PC-3 (cell line): Measurements from ENCODE around the gene MACROD2. TPM values are rescaled to one million over a fixed set of nuclear protein-coding genes. Genes with fewer than 3 reads are reported as not detected.
A peak's percentile ranks its signal among the peaks of the same experiment; 100 is the strongest.

Experiments used
- ATAC-seq: fragments of 200-7000 bp; cut with Tn5 transposase; 2 replicates; pipeline ENCODE4 v1.9.1; 2020; ENCODE audit warnings: mild to moderate bottlenecking, moderate library complexity
- BruUV-seq: library from RNA; stranded (reverse); fragments of 400-500 nt; replicated peaks from 2 replicates; lab custom pipeline; 2021; lab: Mats Ljungman, UMichigan
- CTCF ChIA-PET: fragments of 300-600 bp; sonication (Branson Sonifier 250); formaldehyde crosslinking; loops from one replicate; lab custom pipeline; 2022; ENCODE audit warnings: antibody characterized with exemption; lab: Charles Lee
- POLR2A ChIA-PET: fragments of 300-600 bp; sonication (Branson Sonifier 250); formaldehyde crosslinking; loops from one replicate; lab custom pipeline; 2022; ENCODE audit warnings: antibody characterized with exemption; ENCODE audit not compliant: unreplicated experiment; lab: Charles Lee
- DNase-seq: peaks from one replicate; pipeline ENCODE4 v3.0.0-alpha.2; 2015
- H2AFZ ChIP-seq: fragments of 300-600 bp; sonication (generic); 2 replicates; pipeline ENCODE4 v1.6.0; 2016; ENCODE audit warnings: antibody characterized with exemption, low read length
- H3F3A ChIP-seq: fragments of 300-600 bp; sonication (generic); one replicate; pipeline ENCODE4 v1.6.0; 2017; ENCODE audit warnings: antibody characterized with exemption, low read length, control low read depth, mild to moderate bottlenecking; ENCODE audit not compliant: unreplicated experiment
- H3K27ac ChIP-seq: fragments of 300-600 bp; sonication (generic); 2 replicates; pipeline ENCODE4 v1.5.1; 2016; ENCODE audit warnings: mild to moderate bottlenecking, low read length
- H3K27me3 ChIP-seq: fragments of 300-600 bp; sonication (generic); 2 replicates; pipeline ENCODE4 v1.6.1; 2016; ENCODE audit warnings: low read length, mixed read lengths
- H3K36me3 ChIP-seq: fragments of 300-600 bp; sonication (generic); 2 replicates; pipeline ENCODE4 v1.6.1; 2016; ENCODE audit warnings: low read depth, mixed run types, low read length, mixed read lengths
- H3K4me1 ChIP-seq: fragments of 300-600 bp; sonication (generic); 2 replicates; pipeline ENCODE4 v1.5.1; 2016; ENCODE audit warnings: low read length; ENCODE audit not compliant: insufficient read depth
- H3K4me2 ChIP-seq: fragments of 300-600 bp; sonication (generic); 2 replicates; pipeline ENCODE4 v1.6.0; 2016; ENCODE audit warnings: low read length
- H3K4me3 ChIP-seq: fragments of 300-600 bp; sonication (generic); 2 replicates; pipeline ENCODE4 v1.5.1; 2016; ENCODE audit warnings: mild to moderate bottlenecking, low read length, mixed read lengths
- H3K79me2 ChIP-seq: fragments of 300-600 bp; sonication (generic); 2 replicates; pipeline ENCODE4 v1.6.1; 2017; ENCODE audit warnings: low read length, mixed read lengths
- H3K9ac ChIP-seq: fragments of 300-600 bp; sonication (generic); 2 replicates; pipeline ENCODE4 v1.6.0; 2016; ENCODE audit warnings: mild to moderate bottlenecking, low read length
- H3K9me2 ChIP-seq: fragments of 300-600 bp; sonication (generic); replicated peaks from 2 replicates; pipeline ENCODE4 v1.6.1; 2016; ENCODE audit warnings: mixed run types, low read length, mixed read lengths
- H3K9me3 ChIP-seq: fragments of 300-600 bp; sonication (generic); 2 replicates; pipeline ENCODE4 v1.6.1; 2016; ENCODE audit warnings: low read length, mixed read lengths
- H4K20me1 ChIP-seq: fragments of 300-600 bp; sonication (generic); 2 replicates; pipeline ENCODE4 v1.6.1; 2016; ENCODE audit warnings: low read length, mixed read lengths
- CTCF ChIP-seq: fragments of 300-600 bp; sonication (generic); conservative IDR thresholded peaks from 2 replicates; pipeline ENCODE4 v1.5.1; 2017; ENCODE audit warnings: antibody characterized with exemption, low read depth, mild to moderate bottlenecking, low read length
- EZH2 ChIP-seq: fragments of 300-600 bp; sonication (generic); IDR thresholded peaks from one replicate; pipeline ENCODE4 v1.6.1; 2017; ENCODE audit warnings: antibody characterized with exemption, mild to moderate bottlenecking, low read length; ENCODE audit not compliant: unreplicated experiment
- EZH2phosphoT487 ChIP-seq: fragments of 300-600 bp; sonication (generic); IDR thresholded peaks from 2 replicates; pipeline ENCODE4 v1.6.1; 2018; ENCODE audit warnings: mild to moderate bottlenecking, antibody characterized with exemption, low read length, borderline replicate concordance
- intact Hi-C: fragments of 100-400 bp; cut with micrococcal nuclease; formaldehyde crosslinking; loops from 2 replicates; pipeline ENCODE4 v1.9.0; 2023
- total RNA-seq: library from RNA; depleted of rRNA; stranded (reverse); fragments of >200 nt; gene quantifications from 2 replicates; pipeline ENCODE4 v1.2.3, GENCODE V29; 2014

Gene MACROD2
- total RNA-seq, 1 experiment from 2014 or later: 3.1 TPM

GRCh38 chr20:15345287-15345686 lies 1350.0 kb downstream of the MACROD2 start:
- no peaks in the 10 kb centered on the region for H3K9me2 ChIP-seq
- CTCF ChIA-PET: no interaction called here
- H3K9ac ChIP-seq: no peak overlapping the region
- H3F3A ChIP-seq: no peaks in the 10 kb centered on the region
- intact Hi-C loops: no loop called here
- TF ChIP-seq CTCF (no peak), EZH2phosphoT487 (no peak), EZH2 (no peak)
- POLR2A ChIA-PET: no interaction called here
- H3K9me3 ChIP-seq: 0 out of 2 replicates have a peak, but pooled peaks cover 5% of the 10 kb centered on the region
- no peak overlapping the region for H3K4me2 ChIP-seq
- ATAC-seq (no peak), DNase-seq (no peak)
- H4K20me1 ChIP-seq: no peaks in the 10 kb centered on the region
- H3K4me3 ChIP-seq: no peak overlapping the region
- H3K27ac ChIP-seq: no peak overlapping the region
- H3K36me3 ChIP-seq: no peaks in the 10 kb centered on the region
- no peaks in the 10 kb centered on the region for H3K27me3 ChIP-seq
- H3K79me2 ChIP-seq: no peaks in the 10 kb centered on the region
- H2AFZ ChIP-seq: no peak overlapping the region
- BruUV-seq: no TSS peak
- H3K4me1 ChIP-seq: peaks cover 10% of the 10 kb centered on the region

DNA sequence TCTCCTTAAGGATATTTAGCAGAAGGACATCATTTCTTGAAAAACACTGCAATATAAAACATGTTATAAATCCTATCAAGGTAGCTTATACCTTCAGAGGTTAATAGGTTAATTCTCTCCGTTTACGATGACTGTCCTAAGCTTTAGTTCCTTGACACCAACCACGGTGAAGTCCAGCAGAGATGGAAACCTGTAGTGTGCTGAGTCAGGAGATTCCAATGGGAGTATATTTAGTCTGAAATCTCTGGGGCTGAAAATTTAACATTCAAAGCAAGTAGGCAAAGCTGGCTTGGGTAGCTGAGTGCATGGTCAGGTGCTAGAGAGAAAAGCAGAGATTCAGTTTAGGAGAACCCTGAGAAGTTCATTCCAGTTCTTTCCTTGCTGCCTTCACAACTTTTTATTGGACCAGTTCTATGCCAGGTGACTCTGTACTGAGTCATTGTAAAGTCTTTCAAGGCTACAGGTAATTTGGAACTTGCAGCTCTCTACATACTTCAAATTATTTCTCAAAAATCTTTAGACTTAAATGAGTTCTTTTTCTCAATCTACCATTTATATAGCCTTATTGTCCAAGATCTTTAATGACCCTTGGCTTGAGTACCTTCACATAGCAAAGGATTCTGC lies 1351.5 kb downstream of the MACROD2 start:
- H4K20me1 ChIP-seq: no peaks in the 10 kb centered on the region
- peak; percentile 90 for DNase-seq
- 0 out of 2 replicates have a peak, but pooled peaks cover 5% of the 10 kb centered on the region for H3K9me3 ChIP-seq
- TF ChIP-seq EZH2 (no peak), EZH2phosphoT487 (no peak), CTCF (no peak)
- no peaks in the 10 kb centered on the region for H3F3A ChIP-seq
- 0 out of 2 replicates have a peak overlapping the region, but pooled peaks have one; percentile 29 for H3K4me2 ChIP-seq
- intact Hi-C loops: no loop called here
- H3K36me3 ChIP-seq: no peaks in the 10 kb centered on the region
- no peak overlapping the region for H3K9ac ChIP-seq
- H3K9me2 ChIP-seq: no peaks in the 10 kb centered on the region
- H3K27ac ChIP-seq: no peak overlapping the region
- peaks cover 10% of the 10 kb centered on the region for H3K4me1 ChIP-seq
- CTCF ChIA-PET: interaction anchor here (0.6 kb wide), 1 partner anchor 9 kb away, joined by 4 read pairs; no protein-coding TSS in a partner anchor
- POLR2A ChIA-PET: no interaction called here
- H2AFZ ChIP-seq: no peak overlapping the region
- no peaks in the 10 kb centered on the region for H3K27me3 ChIP-seq
- no peaks in the 10 kb centered on the region for H3K79me2 ChIP-seq
- no TSS peak for BruUV-seq
- ATAC-seq: peak; percentile 80
- no peak overlapping the region for H3K4me3 ChIP-seq

- peak overlapping the region; percentile 74 for H3K27ac ChIP-seq
- ChIA-PET POLR2A (no interaction called here), CTCF (no interaction called here)
- no peaks in the 10 kb centered on the region for H3K36me3 ChIP-seq
- peaks cover 3% of the 10 kb centered on the region for H3F3A ChIP-seq
- H3K9ac ChIP-seq: 0 out of 2 replicates have a peak overlapping the region, but pooled peaks have one; percentile 14
- peak; percentile 93 for ATAC-seq
- H3K79me2 ChIP-seq: no peaks in the 10 kb centered on the region
- no peaks in the 10 kb centered on the region for H4K20me1 ChIP-seq
- H2AFZ ChIP-seq: 0 out of 2 replicates have a peak overlapping the region, but pooled peaks have one; percentile 15
- H3K4me3 ChIP-seq: no peak overlapping the region
- H3K9me3 ChIP-seq: no peaks in the 10 kb centered on the region
- H3K27me3 ChIP-seq: no peaks in the 10 kb centered on the region
- peak; percentile 87 for DNase-seq
- intact Hi-C loops: no loop called here
- H3K4me2 ChIP-seq: peak overlapping the region; percentile 64
- peaks cover 26% of the 10 kb centered on the region for H3K4me1 ChIP-seq
- no peaks in the 10 kb centered on the region for H3K9me2 ChIP-seq
- no TSS peak for BruUV-seq
- TF ChIP-seq CTCF (no peak), EZH2phosphoT487 (no peak), EZH2 (no peak)
Observed at GRCh38 chr20:15359056-15359455, 1363.7 kb downstream of the MACROD2 start.
